NCI-H1694 (cell line): ENCODE data around the gene TBC1D3.
"Not testable (repeated sequence)": the region's sequence is repeated elsewhere in the genome, so short reads cannot be mapped to it uniquely, and the experiment has no call there.

Experiments
- DNase-seq: peaks from one replicate; lab custom pipeline; 2025; lab: John Stamatoyannopoulos, UW

Gene TBC1D3

DNA sequence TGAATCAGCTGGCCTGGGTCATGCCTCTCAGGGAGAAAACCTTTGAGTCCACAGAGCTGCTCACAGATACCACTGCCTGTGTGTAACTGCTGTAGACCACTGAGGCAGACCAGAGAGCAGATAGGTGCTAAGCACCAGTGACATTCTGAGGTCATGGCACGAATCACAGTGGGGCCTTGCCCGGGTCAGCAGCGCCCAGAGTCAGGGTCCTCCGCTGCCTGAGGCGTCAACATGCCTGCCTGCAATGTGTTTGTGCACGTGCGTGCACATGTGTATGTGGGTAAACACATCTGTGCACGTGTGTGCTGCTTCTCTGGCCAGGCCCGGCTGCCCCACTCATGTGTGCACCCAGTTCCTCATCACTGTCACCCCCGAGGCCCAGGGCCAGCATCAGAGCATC, at the start of gene TBC1D3:
TSS of gene TBC1D3 (minus strand) at position 101 of the 400 bp plus-strand sequence. CDS start 1,526 bp downstream, outside the sequence.
- DNase-seq: not testable (repeated sequence)

DNA sequence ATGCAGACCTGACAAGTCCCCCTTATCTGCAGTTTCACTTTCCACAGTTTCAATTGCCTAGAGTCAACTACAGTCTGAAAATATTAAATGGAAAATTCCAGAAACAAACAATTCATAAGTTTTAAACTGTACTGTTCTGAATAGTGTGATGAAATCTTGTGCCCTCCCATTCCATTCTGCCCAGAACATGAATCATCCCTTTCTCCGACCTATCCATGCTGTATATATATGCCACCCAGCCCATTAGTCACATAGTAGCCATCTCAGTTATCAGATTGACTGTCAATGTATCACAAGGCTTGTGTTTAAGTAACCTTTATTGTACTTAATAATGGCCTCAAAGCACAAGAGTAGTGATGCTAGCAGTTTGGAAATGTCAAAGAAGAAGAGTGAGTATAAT, 40.4 kb upstream of the TBC1D3 start:
- not testable (repeated sequence) for DNase-seq

DNA sequence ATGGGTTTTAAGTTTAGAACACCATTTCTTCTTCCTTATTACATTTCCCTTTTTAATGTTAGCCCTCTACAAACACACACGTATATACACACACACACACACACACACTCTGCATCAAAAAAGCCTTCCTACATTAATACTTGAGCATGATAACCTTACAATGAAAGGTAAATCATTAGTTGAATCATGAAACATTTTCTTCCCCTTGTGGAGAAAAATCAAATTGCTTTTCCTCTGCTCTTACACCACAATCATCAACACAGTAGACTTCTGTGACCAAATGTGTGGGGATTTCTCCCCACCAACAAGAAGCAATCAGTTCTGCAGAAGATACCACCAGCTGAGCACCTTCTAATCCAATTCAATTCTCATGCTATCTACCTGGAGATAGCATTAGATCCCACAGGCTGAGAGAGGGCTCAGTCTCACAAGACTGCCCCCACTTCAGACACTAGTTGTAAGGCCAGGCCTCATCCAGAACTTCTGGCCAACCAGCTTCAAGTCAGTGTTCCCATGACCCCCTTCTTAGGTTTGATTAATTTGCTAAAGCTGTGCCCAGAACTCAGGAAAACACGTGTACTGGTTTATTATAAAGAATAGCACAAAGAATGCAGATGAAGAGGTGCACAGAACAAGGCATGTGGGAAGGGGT, 33.6 kb upstream of the TBC1D3 start:
- not testable (repeated sequence) for DNase-seq

DNA sequence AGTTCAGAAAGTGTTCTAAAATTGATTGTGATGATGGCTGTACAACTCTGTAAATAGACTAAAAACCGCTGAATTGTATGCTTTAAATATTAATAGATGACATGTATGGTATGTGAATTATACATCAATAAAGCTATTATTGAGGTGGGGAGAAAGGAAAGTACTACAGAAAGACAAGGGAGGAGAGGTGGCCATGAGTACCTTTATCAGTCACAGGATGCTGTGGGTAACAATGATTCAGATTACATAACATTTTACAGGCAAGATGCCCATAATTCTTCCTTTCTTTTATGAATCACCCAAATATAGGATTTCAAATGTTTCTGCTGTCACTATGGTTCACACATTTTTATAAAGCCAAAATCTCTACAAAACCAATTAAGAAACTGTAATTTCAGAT, 28.5 kb upstream of the TBC1D3 start:
- not testable (repeated sequence) for DNase-seq

DNA sequence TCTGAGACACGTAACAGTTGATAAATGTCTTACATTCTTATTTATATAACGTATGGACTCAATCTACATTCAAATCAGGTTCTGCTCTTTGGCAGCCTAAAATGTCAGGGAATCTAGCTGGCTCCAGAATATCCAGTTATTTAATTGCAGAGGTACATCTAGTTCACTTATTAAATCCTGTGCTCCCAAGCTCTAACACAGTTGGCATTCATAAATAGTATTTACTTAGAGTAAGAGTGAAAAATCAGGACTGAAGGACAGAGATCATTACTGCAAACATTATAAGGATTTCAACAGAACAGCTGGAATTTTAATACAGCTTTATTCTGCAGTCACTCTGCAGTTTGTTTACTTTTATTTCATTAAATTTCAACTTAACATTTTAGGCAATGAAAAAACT, 7.9 kb upstream of the TBC1D3 start:
- DNase-seq: not testable (repeated sequence)

DNA sequence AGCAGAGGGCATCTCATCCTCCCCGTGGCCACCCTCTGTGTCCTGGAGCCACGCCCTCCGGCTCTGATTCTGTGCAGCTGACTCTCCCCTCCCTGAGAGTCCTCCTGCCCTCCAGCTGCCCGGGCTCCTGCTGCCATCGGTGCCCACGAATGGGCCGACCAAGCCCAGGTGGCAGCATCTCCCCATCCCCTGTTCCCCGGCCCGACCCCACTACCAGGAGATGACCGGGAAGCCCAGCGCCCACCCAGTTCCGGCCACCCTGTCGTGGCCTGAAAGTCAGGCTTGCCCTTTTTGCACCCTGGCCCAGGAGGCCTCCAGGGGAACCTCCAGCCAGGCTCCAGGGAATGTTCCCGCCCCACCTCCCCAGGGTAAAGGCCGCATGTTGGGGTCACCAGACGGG, 57.5 kb downstream of the TBC1D3 start:
- not testable (repeated sequence) for DNase-seq
